ENCODE measurements around the gene HNRNPH2. TPM values are rescaled to one million over a fixed set of nuclear protein-coding genes. Genes with fewer than 3 reads are reported as not detected.

The HNRNPH2 gene
- total and polyA plus RNA-seq, 12 donors = 30.7 to 74.9 (median 59.3) TPM

DNA sequence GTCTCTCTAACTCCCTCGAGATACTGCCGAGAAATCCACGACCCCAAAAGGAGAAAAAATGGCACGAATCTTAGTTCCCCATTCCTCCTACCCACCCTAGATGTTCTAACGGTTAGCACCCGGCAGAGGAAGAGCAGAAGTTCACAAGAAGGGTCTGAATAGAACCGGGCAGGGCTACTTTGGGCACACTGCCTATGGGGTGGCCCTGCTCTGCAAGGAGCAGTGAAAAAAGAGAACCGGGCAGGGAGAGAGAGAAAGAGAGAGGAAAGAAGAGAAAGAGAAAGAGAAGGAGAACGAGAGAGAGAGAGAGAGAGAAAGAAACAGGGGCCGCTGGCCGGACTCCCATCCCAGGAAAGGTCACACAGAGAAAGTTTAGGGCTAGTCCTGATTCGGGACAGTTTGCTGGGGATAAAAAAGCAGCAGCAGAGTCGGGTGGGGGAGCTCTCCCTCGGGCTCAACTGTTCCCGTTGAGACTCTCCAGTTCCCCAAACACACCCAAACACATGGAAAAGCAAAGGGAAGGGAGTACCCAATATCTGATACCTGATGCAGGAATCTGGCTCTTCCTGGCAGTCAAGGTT lies 765 bp upstream of the HNRNPH2 start:
- peak overlapping the region; percentile 32 to 79 (median 71) for H3K4me3 ChIP-seq
- intact Hi-C loops (cut with DNase I) = no loop called here
- no peaks in the 10 kb centered on the region for H3K9me3 ChIP-seq
- ATAC-seq (peak in 7 of 8 donors; percentile 4 to 22 (median 7)), DNase-seq (no peak)
- H3K4me1 ChIP-seq = peaks cover 0 to 44% (median 26%) of the 10 kb centered on the region in 9 donors
- no peak for TF ChIP-seq CTCF (IDR thresholded peaks at IDR 0.05)
- peak overlapping the region in 9 of 10 donors; percentile 63 to 98 (median 92) for H3K27ac ChIP-seq
- peaks cover 0 to 22% (median 0%) of the 10 kb centered on the region in 9 donors for H3K36me3 ChIP-seq
- no peaks in the 10 kb centered on the region for H3K27me3 ChIP-seq
- WGBS, 2 donors = 0 to 1% methylated on average over 14 to 15 of the region's 15 CpGs

DNA sequence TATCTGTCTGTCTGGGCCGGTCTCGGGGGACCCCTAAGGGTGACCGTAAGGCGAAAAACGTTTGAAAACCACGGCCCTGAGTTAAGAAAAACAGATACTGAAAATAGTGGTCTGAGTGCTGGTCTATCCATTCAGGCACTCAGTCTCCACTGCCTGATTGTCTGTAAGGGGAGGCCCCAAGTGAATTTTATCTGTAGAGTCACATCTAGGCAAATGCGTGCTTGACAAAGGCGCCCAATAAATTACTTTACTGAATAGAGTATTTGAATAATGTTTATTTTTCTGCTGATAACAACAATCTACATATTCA lies 465 bp downstream of the HNRNPH2 start:
- Histone ChIP-seq H3K27ac (peak overlapping the region; percentile 72 to 98 (median 91)), H3K4me3 (peak overlapping the region; percentile 45 to 79 (median 71)), H3K9me3 (no peaks in the 10 kb centered on the region), H3K4me1 (peaks cover 0 to 45% (median 26%) of the 10 kb centered on the region in 9 donors), H3K36me3 (peaks cover 0 to 23% (median 0%) of the 10 kb centered on the region in 9 donors), H3K27me3 (no peaks in the 10 kb centered on the region)
- WGBS, 2 donors = 0% methylated on average over 8 of the region's 8 CpGs
- ATAC-seq (peak in 4 of 8 donors; percentile 5 to 12 (median 6)), DNase-seq (no peak)
- intact Hi-C loops (cut with DNase I) = no loop called here
- no peak for TF ChIP-seq CTCF (IDR thresholded peaks at IDR 0.05)

DNA sequence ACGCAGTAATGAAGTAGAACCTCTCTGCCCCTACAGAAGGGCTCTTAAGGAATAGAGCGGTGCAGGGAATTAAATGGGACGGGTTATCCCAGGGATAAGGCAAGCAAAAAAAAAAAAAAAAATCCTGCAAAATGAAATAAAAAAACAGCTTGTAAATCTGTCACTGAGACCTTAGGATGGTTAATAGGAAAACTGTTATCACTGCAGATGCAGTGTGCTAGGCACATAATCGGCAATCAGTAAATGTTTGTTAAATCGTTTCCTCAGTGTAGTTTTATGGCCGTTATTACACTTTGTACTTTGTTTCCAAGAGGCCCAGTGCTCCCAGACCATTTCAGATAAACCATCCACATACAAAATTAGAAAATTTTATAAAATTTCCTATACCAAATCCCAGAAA lies 1.0 kb downstream of the HNRNPH2 start:
- Histone ChIP-seq H3K27ac (peak overlapping the region in 8 of 10 donors; percentile 84 to 98 (median 92)), H3K4me1 (peaks cover 0 to 45% (median 26%) of the 10 kb centered on the region in 9 donors), H3K36me3 (peaks cover 0 to 24% (median 0%) of the 10 kb centered on the region in 9 donors), H3K27me3 (no peaks in the 10 kb centered on the region), H3K9me3 (no peaks in the 10 kb centered on the region), H3K4me3 (peak overlapping the region; percentile 45 to 79 (median 71))
- DNase-seq = no peak
- no peak for ATAC-seq
- intact Hi-C loops (cut with DNase I) = no loop called here
- WGBS, 2 donors = 0 to 2% methylated on average over 6 of the region's 6 CpGs
- no peak for TF ChIP-seq CTCF (IDR thresholded peaks at IDR 0.05)

DNA sequence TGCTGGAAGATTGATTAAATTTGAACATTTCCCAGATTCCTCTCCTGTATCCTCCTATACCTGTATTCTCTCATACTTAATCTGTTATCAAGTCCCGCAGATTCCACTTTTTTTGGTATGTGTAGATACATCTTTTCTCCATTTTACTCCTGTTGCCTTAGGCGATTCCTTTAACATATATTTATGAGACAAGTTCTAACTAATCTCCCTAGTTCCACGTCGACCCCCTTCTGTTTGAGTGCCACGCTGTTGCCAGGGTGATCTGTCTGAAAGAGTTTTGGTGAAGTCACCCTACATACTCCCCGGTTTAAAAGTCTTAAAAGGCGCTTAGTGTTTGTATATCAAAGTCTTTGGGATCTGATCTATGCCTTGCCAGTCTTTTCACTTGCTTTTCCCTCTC lies 2.4 kb downstream of the HNRNPH2 start:
- 34 to 40% methylated on average over 7 of the region's 7 CpGs for WGBS, 2 donors
- ATAC-seq = no peak
- Histone ChIP-seq H3K27me3 (peaks cover 0 to 4% (median 0%) of the 10 kb centered on the region in 7 donors), H3K4me1 (peaks cover 0 to 50% (median 31%) of the 10 kb centered on the region in 9 donors), H3K27ac (no peak overlapping the region), H3K36me3 (peaks cover 0 to 30% (median 0%) of the 10 kb centered on the region in 9 donors), H3K4me3 (peak overlapping the region in 5 of 10 donors; percentile 7 to 79 (median 75)), H3K9me3 (no peaks in the 10 kb centered on the region)
- TF ChIP-seq CTCF (IDR thresholded peaks at IDR 0.05) = no peak
- intact Hi-C loops (cut with DNase I) = loop anchor here in 3 of 10 donors (5.0 to 10.0 kb wide), 2 partner anchors 142 to 144 kb away; partner anchors contain the start of gene ARMCX1 (in 3 of the 3)
- DNase-seq = no peak
